HCT116 (cell line): ENCODE results near the gene SFXN2. TPM values are rescaled to one million over a fixed set of nuclear protein-coding genes. Genes with fewer than 3 reads are reported as not detected.

Source experiments
- ATAC-seq: fragments of 200-7000 bp; cut with Tn5 transposase; 2 replicates; pipeline ENCODE4 v1.9.1; 2020; ENCODE audit warnings: mild to moderate bottlenecking, moderate library complexity
- BruUV-seq: library from RNA; stranded (reverse); fragments of 400-500 nt; replicated peaks from 2 replicates; lab custom pipeline; 2021; lab: Mats Ljungman, UMichigan
- CTCF ChIA-PET: fragments of 300-600 bp; sonication (Branson Sonifier 250); formaldehyde crosslinking; loops from one replicate; lab custom pipeline; 2021; ENCODE audit warnings: antibody characterized with exemption; lab: Charles Lee
- POLR2A ChIA-PET: fragments of 300-600, 350-600 bp; sonication (Branson Sonifier 250); formaldehyde crosslinking; loops from one replicate; lab custom pipeline; 2021; ENCODE audit warnings: antibody characterized with exemption; lab: Charles Lee
- RAD21 ChIA-PET, 2 experiments: fragments of 300-600 bp; sonication (Branson Sonifier 250); formaldehyde crosslinking; loops; one replicate each; lab custom pipeline; 2023; ENCODE audit warnings: low total read pairs in 2 of 2; ENCODE audit not compliant: uncharacterized antibody in 2 of 2, unreplicated experiment in 2 of 2, low non-redundant PET in 1 of 2; lab: Charles Lee
- DNase-seq: peaks from one replicate; pipeline ENCODE4 v3.0.0-alpha.2; 2010; ENCODE audit warnings: low read depth, low spot score
- H2AFZ ChIP-seq: fragments of 200-600 bp; shearing (Covaris generic), sonication (generic); 2 replicates; pipeline ENCODE4 v1.6.1; 2017; ENCODE audit warnings: low read depth, mixed run types, mixed read lengths, antibody characterized with exemption, low read length; ENCODE audit not compliant: poor library complexity, severe bottlenecking
- H3K27ac ChIP-seq: 2 replicates; pipeline ENCODE4 v1.5.1; 2012; ENCODE audit warnings: low read depth, low read length
- H3K27me3 ChIP-seq: fragments of 200-600 bp; sonication (generic); 2 replicates; pipeline ENCODE4 v1.6.1; 2016; ENCODE audit warnings: mixed run types, low read length, mixed read lengths; ENCODE audit not compliant: insufficient read depth
- H3K36me3 ChIP-seq, 2 experiments: fragments of 200-500 bp in 1 of 2; fragments of 200-600 bp in 1 of 2; sonication (Bioruptor generic) in 1 of 2; sonication (generic) in 1 of 2; 2 replicates each; pipeline versions ENCODE4 v1.5.1 to v1.6.1; 2014 to 2016; ENCODE audit warnings: low read length in 2 of 2, inconsistent platforms in 1 of 2, mixed read lengths in 1 of 2, mixed run types in 1 of 2; ENCODE audit not compliant: insufficient read depth in 2 of 2, control insufficient read depth in 1 of 2
- H3K4me1 ChIP-seq, 2 experiments: fragments of 200-600 bp in 1 of 2; sonication (generic) in 1 of 2; 2 replicates each; pipeline versions ENCODE4 v1.5.1 to v1.6.1; 2012 to 2017; ENCODE audit warnings: low read length in 2 of 2, inconsistent platforms in 1 of 2, mild to moderate bottlenecking in 1 of 2, mixed read lengths in 1 of 2, mixed run types in 1 of 2, moderate library complexity in 1 of 2; ENCODE audit not compliant: insufficient read depth in 2 of 2, control insufficient read depth in 1 of 2
- H3K4me2 ChIP-seq: fragments of 200-600 bp; sonication (generic); 2 replicates; pipeline ENCODE4 v1.6.1; 2017; ENCODE audit warnings: mixed run types, low read length, mixed read lengths
- H3K4me3 ChIP-seq, 2 experiments: fragments of 200-600 bp in 1 of 2; sonication (generic) in 1 of 2; replicated peaks in 1 of 2; 2 replicates each; pipeline ENCODE4 v1.5.1; 2011 to 2016; ENCODE audit warnings: low read length in 2 of 2, control low read depth in 1 of 2, low read depth in 1 of 2, mild to moderate bottlenecking in 1 of 2, mixed read lengths in 1 of 2, mixed run types in 1 of 2
- H3K79me2 ChIP-seq: fragments of 200-600 bp; sonication (generic); 2 replicates; pipeline ENCODE4 v1.6.1; 2017; ENCODE audit warnings: mild to moderate bottlenecking, mixed run types, low read length, moderate library complexity, mixed read lengths; ENCODE audit not compliant: insufficient read depth
- H3K9ac ChIP-seq: fragments of 200-600 bp; sonication (generic); 2 replicates; pipeline ENCODE4 v1.6.1; 2016; ENCODE audit warnings: low read length, mixed read lengths
- H3K9me2 ChIP-seq: fragments of 200-600 bp; sonication (generic), shearing (Covaris generic); 2 replicates; pipeline ENCODE4 v1.6.1; 2017; ENCODE audit warnings: mixed run types, mild to moderate bottlenecking, moderate library complexity; ENCODE audit not compliant: insufficient read depth
- H3K9me3 ChIP-seq, 2 experiments: fragments of 200-500 bp in 1 of 2; fragments of 200-600 bp in 1 of 2; sonication (Bioruptor generic) in 1 of 2; sonication (generic) in 1 of 2; 2 replicates each; pipeline ENCODE4 v1.6.1; 2014 to 2017; ENCODE audit warnings: low read length in 2 of 2, mixed read lengths in 2 of 2, inconsistent platforms in 1 of 2, low read depth in 1 of 2, mild to moderate bottlenecking in 1 of 2, mixed run types in 1 of 2, moderate library complexity in 1 of 2; ENCODE audit not compliant: control insufficient read depth in 1 of 2, insufficient read depth in 1 of 2
- H4K20me1 ChIP-seq: fragments of 200-600 bp; sonication (generic), shearing (Covaris generic); 2 replicates; pipeline ENCODE4 v1.6.1; 2017; ENCODE audit warnings: mixed run types, mild to moderate bottlenecking, moderate library complexity; ENCODE audit not compliant: insufficient read depth
- ATF3 ChIP-seq: IDR thresholded peaks from 2 replicates; pipeline ENCODE4 v1.6.1; 2012
- CBX3 ChIP-seq: IDR thresholded peaks from 2 replicates; pipeline ENCODE4 v1.6.1; 2012; ENCODE audit warnings: low read depth
- CEBPB ChIP-seq: IDR thresholded peaks from 2 replicates; pipeline ENCODE4 v1.6.1; 2012; ENCODE audit warnings: low read depth
- CTCF ChIP-seq, 3 experiments: fragments of 200-600 bp in 1 of 3; sonication (generic) in 1 of 3; IDR thresholded peaks in 2 of 3; conservative IDR thresholded peaks in 1 of 3; 2 replicates each; pipeline ENCODE4 v1.5.1; 2012 to 2017; ENCODE audit warnings: low read depth in 2 of 3, low read length in 2 of 3, antibody characterized with exemption in 1 of 3, borderline replicate concordance in 1 of 3, control low read depth in 1 of 3, mild to moderate bottlenecking in 1 of 3, mixed read lengths in 1 of 3, mixed run types in 1 of 3, moderate library complexity in 1 of 3; ENCODE audit not compliant: insufficient read depth in 1 of 3
- EGR1 ChIP-seq: IDR thresholded peaks from 2 replicates; pipeline ENCODE4 v1.6.1; 2012; ENCODE audit warnings: low read depth
- ELF1 ChIP-seq: IDR thresholded peaks from 2 replicates; pipeline ENCODE4 v1.6.1; 2012; ENCODE audit warnings: low read depth, borderline replicate concordance
- EZH2 ChIP-seq: fragments of 200-600 bp; sonication (generic); IDR thresholded peaks from 2 replicates; pipeline ENCODE4 v1.6.1; 2017; ENCODE audit warnings: antibody characterized with exemption, mixed run types
- JUND ChIP-seq: IDR thresholded peaks from 2 replicates; pipeline ENCODE4 v1.6.1; 2012
- POLR2AphosphoS5 ChIP-seq: IDR thresholded peaks from 2 replicates; pipeline ENCODE4 v1.6.1; 2011; ENCODE audit warnings: mild to moderate bottlenecking, low read depth, low read length, moderate library complexity
- SIN3A ChIP-seq: IDR thresholded peaks from 2 replicates; pipeline ENCODE4 v1.6.1; 2012; ENCODE audit warnings: low read depth
- SP1 ChIP-seq: IDR thresholded peaks from 2 replicates; pipeline ENCODE4 v1.6.1; 2012; ENCODE audit warnings: low read depth
- SRF ChIP-seq: IDR thresholded peaks from 2 replicates; pipeline ENCODE4 v1.6.1; 2012; ENCODE audit warnings: low read depth
- YY1 ChIP-seq: IDR thresholded peaks from 2 replicates; pipeline ENCODE4 v1.6.1; 2011; ENCODE audit warnings: low read length, low read depth, moderate library complexity, mild to moderate bottlenecking; ENCODE audit not compliant: insufficient replicate concordance; ENCODE audit errors: extremely low read depth
- ZFX ChIP-seq: fragments of 450-650 bp; IDR thresholded peaks from 2 replicates; pipeline ENCODE4 v1.6.1; 2017
- intact Hi-C: fragments of 100-400 bp; cut with micrococcal nuclease; formaldehyde crosslinking; loops from 2 replicates; pipeline ENCODE4 v1.10.0; 2022
- total RNA-seq: library from RNA; stranded (reverse); gene quantifications from one replicate; pipeline ENCODE4 v1.2.1, GENCODE V29; 2021; ENCODE audit not compliant: unreplicated experiment
- TF ChIP-seq, protein P1 (sequence below): IDR thresholded peaks from 2 replicates; pipeline ENCODE4 v1.6.1; 2012; ENCODE audit warnings: low read depth
- TF ChIP-seq, protein P2 (sequence below): IDR thresholded peaks from 2 replicates; pipeline ENCODE4 v1.6.1; 2012
- TF ChIP-seq, protein P3 (sequence below): IDR thresholded peaks from 2 replicates; pipeline ENCODE4 v1.6.1; 2011; ENCODE audit warnings: mild to moderate bottlenecking, low read length, moderate library complexity; ENCODE audit not compliant: insufficient replicate concordance; ENCODE audit errors: extremely low read depth

The SFXN2 gene
- total RNA-seq, 1 experiment from 2014 or later, result 22.9 TPM

DNA sequence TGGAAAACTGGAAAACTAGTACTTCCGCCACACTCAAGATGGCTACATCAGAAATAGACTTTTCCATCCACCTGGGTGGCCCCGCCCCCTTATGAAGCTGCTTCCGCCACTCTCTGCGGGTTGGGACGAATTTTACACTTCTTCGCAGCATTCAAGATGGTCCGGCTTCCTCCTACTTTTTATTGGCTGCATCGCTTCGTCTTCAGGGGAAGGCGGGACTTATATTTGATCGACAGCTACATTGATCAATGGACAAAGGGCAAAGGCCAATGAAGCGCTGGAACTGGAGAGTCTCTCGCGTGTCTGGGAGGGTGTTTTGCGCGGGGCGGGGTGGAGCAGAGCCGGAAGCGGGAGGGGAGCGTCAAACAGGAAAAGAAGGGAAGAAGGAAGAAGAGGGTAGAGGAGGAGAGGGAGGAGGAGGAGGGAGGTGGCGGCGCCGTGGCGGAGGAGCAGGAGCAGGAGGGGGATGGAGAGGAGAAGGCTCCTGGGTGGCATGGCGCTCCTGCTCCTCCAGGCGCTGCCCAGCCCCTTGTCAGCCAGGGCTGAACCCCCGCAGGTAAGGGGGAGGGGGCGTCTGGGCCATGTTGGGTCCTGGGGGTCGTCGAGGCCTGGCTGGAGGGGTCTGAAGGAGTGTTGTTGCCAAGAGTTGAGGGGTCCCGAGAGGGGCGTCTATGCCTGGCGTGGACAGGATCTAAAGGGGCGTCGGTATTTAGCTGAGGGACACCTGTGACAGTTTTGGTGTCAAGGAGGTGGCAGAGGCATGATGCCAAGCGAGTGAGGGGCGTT lies 29.3 kb downstream of the SFXN2 start, which contains the start of gene WBP1L:
Gene WBP1L, plus strand, starts transcription at position 361 of the 786 bp plus-strand sequence. Its CDS starts 106 bp downstream, at position 467.
- H3K79me2 ChIP-seq, result peaks cover 24% of the 10 kb centered on the region
- ChIA-PET POLR2A (interaction anchor here (0.7 to 1.3 kb wide), 10 partner anchors 8 to 64 kb away, joined by 3 to 8 read pairs (median 3); partner anchors contain the start of genes ARL3 and SFXN2), RAD21 (no interaction called here), CTCF (interaction anchor here (0.6 to 1.6 kb wide), 6 partner anchors 10 to 501 kb away, joined by 3 to 6 read pairs (median 3); partner anchors contain the start of gene ARL3)
- H3K36me3 ChIP-seq, result no peaks in the 10 kb centered on the region
- DNase-seq, result peak; percentile 100
- H3K9ac ChIP-seq, result peak within 1 kb of the TSS; percentile 72
- BruUV-seq, result TSS peak; percentile 32
- peak; percentile 97 for ATAC-seq
- H3K9me3 ChIP-seq, result no peaks in the 10 kb centered on the region
- TF ChIP-seq CEBPB (no peak), SIN3A (peak; percentile 43; the same call in 1 of the 2 replicates), SP1 (peak; percentile 100), JUND (no peak), SRF (peak; percentile 62; the same call in 1 of the 2 replicates), EZH2 (no peak), CTCF (IDR thresholded peaks at IDR 0.05 in 2 of 3, conservative IDR thresholded peaks at IDR 0.05 in 1 of 3; ENCODE audit: borderline replicate concordance in 1 of 3, insufficient read depth in 1 of 3, low read depth in 2 of 3, low read length in 2 of 3) (no peak), ATF3 (no peak), POLR2AphosphoS5 (peak; percentile 50), CBX3 (peak; percentile 76), ELF1 (peak; percentile 100), EGR1 (peak; percentile 96), YY1 (peak; percentile 100), ZFX (no peak)
- TF ChIP-seq, protein P1, sequence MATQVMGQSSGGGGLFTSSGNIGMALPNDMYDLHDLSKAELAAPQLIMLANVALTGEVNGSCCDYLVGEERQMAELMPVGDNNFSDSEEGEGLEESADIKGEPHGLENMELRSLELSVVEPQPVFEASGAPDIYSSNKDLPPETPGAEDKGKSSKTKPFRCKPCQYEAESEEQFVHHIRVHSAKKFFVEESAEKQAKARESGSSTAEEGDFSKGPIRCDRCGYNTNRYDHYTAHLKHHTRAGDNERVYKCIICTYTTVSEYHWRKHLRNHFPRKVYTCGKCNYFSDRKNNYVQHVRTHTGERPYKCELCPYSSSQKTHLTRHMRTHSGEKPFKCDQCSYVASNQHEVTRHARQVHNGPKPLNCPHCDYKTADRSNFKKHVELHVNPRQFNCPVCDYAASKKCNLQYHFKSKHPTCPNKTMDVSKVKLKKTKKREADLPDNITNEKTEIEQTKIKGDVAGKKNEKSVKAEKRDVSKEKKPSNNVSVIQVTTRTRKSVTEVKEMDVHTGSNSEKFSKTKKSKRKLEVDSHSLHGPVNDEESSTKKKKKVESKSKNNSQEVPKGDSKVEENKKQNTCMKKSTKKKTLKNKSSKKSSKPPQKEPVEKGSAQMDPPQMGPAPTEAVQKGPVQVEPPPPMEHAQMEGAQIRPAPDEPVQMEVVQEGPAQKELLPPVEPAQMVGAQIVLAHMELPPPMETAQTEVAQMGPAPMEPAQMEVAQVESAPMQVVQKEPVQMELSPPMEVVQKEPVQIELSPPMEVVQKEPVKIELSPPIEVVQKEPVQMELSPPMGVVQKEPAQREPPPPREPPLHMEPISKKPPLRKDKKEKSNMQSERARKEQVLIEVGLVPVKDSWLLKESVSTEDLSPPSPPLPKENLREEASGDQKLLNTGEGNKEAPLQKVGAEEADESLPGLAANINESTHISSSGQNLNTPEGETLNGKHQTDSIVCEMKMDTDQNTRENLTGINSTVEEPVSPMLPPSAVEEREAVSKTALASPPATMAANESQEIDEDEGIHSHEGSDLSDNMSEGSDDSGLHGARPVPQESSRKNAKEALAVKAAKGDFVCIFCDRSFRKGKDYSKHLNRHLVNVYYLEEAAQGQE, result no peak
- TF ChIP-seq, protein P2, sequence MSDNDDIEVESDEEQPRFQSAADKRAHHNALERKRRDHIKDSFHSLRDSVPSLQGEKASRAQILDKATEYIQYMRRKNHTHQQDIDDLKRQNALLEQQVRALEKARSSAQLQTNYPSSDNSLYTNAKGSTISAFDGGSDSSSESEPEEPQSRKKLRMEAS, result no peak
- TF ChIP-seq, protein P3, sequence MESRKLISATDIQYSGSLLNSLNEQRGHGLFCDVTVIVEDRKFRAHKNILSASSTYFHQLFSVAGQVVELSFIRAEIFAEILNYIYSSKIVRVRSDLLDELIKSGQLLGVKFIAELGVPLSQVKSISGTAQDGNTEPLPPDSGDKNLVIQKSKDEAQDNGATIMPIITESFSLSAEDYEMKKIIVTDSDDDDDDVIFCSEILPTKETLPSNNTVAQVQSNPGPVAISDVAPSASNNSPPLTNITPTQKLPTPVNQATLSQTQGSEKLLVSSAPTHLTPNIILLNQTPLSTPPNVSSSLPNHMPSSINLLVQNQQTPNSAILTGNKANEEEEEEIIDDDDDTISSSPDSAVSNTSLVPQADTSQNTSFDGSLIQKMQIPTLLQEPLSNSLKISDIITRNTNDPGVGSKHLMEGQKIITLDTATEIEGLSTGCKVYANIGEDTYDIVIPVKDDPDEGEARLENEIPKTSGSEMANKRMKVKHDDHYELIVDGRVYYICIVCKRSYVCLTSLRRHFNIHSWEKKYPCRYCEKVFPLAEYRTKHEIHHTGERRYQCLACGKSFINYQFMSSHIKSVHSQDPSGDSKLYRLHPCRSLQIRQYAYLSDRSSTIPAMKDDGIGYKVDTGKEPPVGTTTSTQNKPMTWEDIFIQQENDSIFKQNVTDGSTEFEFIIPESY, result peak; percentile 70
- TF ChIP-seq, all 23 proteins: peak for 9
- Histone ChIP-seq H3K27ac (peak within 1 kb of the TSS; percentile 61), H3K4me2 (peak within 1 kb of the TSS; percentile 91), H3K4me3 (peak within 1 kb of the TSS; percentile 79 to 90), H2AFZ (peak within 1 kb of the TSS; percentile 95), H3K9me2 (peaks cover 8% of the 10 kb centered on the region; the same call in 1 of the 2 replicates), H3K27me3 (no peaks in the 10 kb centered on the region), H3K4me1 (peaks cover 3 to 14% of the 10 kb centered on the region in 2 experiments; a peak in 3 of 4 replicates), H4K20me1 (no peaks in the 10 kb centered on the region)
- intact Hi-C loops, result no loop called here
